ENCODE results near the gene TRPM6.

Gene TRPM6

GRCh38 chr9:74721696-74722660 lies 165.7 kb downstream of the TRPM6 start:
- DNase-seq (ENCODE audit: low spot score), result no peak

- no peak for DNase-seq (ENCODE audit: low spot score)
These were observed 168.4 kb downstream of the TRPM6 start for GRCh38 chr9:74719306-74719705.

- no peak for DNase-seq (ENCODE audit: low spot score)
These were observed 169.0 kb downstream of the TRPM6 start for GRCh38 chr9:74718709-74719108.

- peak; percentile 32 for DNase-seq (ENCODE audit: low spot score)
These were observed 176.4 kb downstream of the TRPM6 start for GRCh38 chr9:74711341-74711740.

GRCh38 chr9:74697535-74697934 lies 190.2 kb downstream of the TRPM6 start:
- DNase-seq (ENCODE audit: low spot score), result no peak

- no peak for DNase-seq (ENCODE audit: low spot score)
These were observed 191.2 kb downstream of the TRPM6 start for GRCh38 chr9:74696520-74696919.

- no peak for DNase-seq (ENCODE audit: low spot score)
These were observed 196.7 kb downstream of the TRPM6 start for GRCh38 chr9:74691058-74691457.

GRCh38 chr9:74683322-74683721 lies 204.4 kb downstream of the TRPM6 start:
- DNase-seq (ENCODE audit: low spot score), result no peak

- no peak for DNase-seq (ENCODE audit: low spot score)
These were observed 205.8 kb downstream of the TRPM6 start for GRCh38 chr9:74681906-74682305.

GRCh38 chr9:74674077-74674476 lies 213.6 kb downstream of the TRPM6 start:
- DNase-seq (ENCODE audit: low spot score), result no peak
